ENCODE results near the gene CYLC1. TPM values are rescaled to one million over a fixed set of nuclear protein-coding genes. Genes with fewer than 3 reads are reported as not detected.

The CYLC1 gene
- total and polyA plus RNA-seq, 2 of the 8 experiments (the other 6 are each of a cell fraction or from before 2014, with no cell fraction given) = not detected

DNA sequence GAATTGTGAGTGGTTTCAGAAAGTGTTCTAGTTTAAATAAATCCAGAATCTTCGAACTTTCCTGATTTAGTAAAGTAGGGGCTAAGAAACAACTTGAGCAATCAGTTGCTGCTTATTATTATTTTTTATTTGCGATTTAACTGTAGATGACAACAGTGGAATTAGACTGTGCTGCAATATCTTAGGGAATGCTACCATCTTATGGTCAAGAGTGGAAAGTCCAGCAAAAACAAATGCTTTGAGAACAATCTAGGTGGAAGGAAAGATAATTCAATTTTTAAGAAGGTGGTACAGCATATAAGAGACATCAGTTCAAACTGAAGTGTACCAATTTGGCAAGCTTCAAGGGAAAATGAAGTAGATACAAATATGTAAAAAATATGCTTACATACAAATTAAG is 73.3 kb downstream of the CYLC1 start:
- Histone ChIP-seq H2BK5ac (ENCODE audit: low read depth, low read length) (no peak overlapping the region), H3K36me3 (ENCODE audit: control insufficient read depth in 2 of 4, insufficient read depth in 4 of 4, low read length in 3 of 4) (no peaks in the 10 kb centered on the region), H4K8ac (ENCODE audit: extremely low read depth, insufficient read depth, low read length) (no peak overlapping the region), H2BK120ac (replicated peaks; ENCODE audit: low read depth, low read length) (no peak overlapping the region), H3K27me3 (replicated peaks in 1 of 4; ENCODE audit: control insufficient read depth in 3 of 4, extremely low read depth in 1 of 4, insufficient read depth in 3 of 4, low read length in 3 of 4) (no peaks in the 10 kb centered on the region), H4K91ac (replicated peaks; ENCODE audit: insufficient read length, low read length) (no peak overlapping the region), H3K23ac (ENCODE audit: insufficient read length) (no peak overlapping the region), H3K4me1 (replicated peaks in 1 of 4; ENCODE audit: control insufficient read depth in 3 of 4, insufficient read depth in 4 of 4, low read length in 3 of 4) (no peaks in the 10 kb centered on the region), H4K20me1 (replicated peaks in 1 of 2; ENCODE audit: control insufficient read depth in 1 of 2, insufficient read depth in 2 of 2, low read length in 2 of 2) (no peaks in the 10 kb centered on the region), H3K14ac (ENCODE audit: insufficient read length) (no peak overlapping the region), H2AFZ (ENCODE audit: low read length) (no peak overlapping the region), H3K23me2 (ENCODE audit: low read depth, low read length) (no peaks in the 10 kb centered on the region), H3K79me2 (ENCODE audit: control insufficient read depth in 1 of 2, insufficient read depth in 2 of 2, low read length in 2 of 2) (no peaks in the 10 kb centered on the region), H3K27ac (ENCODE audit: low read depth, low read length) (no peak overlapping the region), H3K79me1 (ENCODE audit: low read depth, low read length) (no peaks in the 10 kb centered on the region), H3K4me3 (ENCODE audit: extremely low read depth in 1 of 4, insufficient read depth in 2 of 4, low read depth in 3 of 4, low read length in 4 of 4) (no peak overlapping the region), H3K18ac (ENCODE audit: extremely low read depth, low read length) (no peak overlapping the region), H3K56ac (replicated peaks; ENCODE audit: insufficient read length, low read depth, low read length) (no peak overlapping the region), H2AK5ac (ENCODE audit: low read depth, low read length) (no peak overlapping the region), H4K5ac (ENCODE audit: insufficient read length, low read depth, low read length) (no peak overlapping the region), H3K9me3 (ENCODE audit: insufficient read depth in 2 of 2, low read depth in 1 of 2, low read length in 1 of 2) (no peaks in the 10 kb centered on the region), H3K9ac (replicated peaks in 1 of 4; ENCODE audit: extremely low read depth in 1 of 4, low read depth in 3 of 4, low read length in 3 of 4) (no peak overlapping the region), H2BK15ac (ENCODE audit: low read length) (no peak overlapping the region), H3K4me2 (ENCODE audit: insufficient read depth in 1 of 2, low read depth in 2 of 2, low read length in 2 of 2) (no peak overlapping the region), H3K4ac (replicated peaks; ENCODE audit: insufficient read length, low read depth, low read length) (no peak overlapping the region), H2BK20ac (ENCODE audit: low read length) (no peak overlapping the region), H2BK12ac (ENCODE audit: low read depth, low read length) (no peak overlapping the region)
- ChIA-PET CTCF (ENCODE audit: partially characterized antibody) (interaction anchor here (1.2 to 1.6 kb wide), 3 partner anchors 10 to 163 kb away, joined by 3 to 5 read pairs (median 4); no protein-coding TSS in a partner anchor), POLR2A (ENCODE audit: partially characterized antibody) (no interaction called here)
- TF ChIP-seq CHD2 (IDR thresholded peaks at IDR 0.05; ENCODE audit: low read length) (no peak), RAD21 (IDR thresholded peaks at IDR 0.05 in 1 of 2, conservative IDR thresholded peaks at IDR 0.05 in 1 of 2; ENCODE audit: low read depth in 2 of 2, low read length in 2 of 2) (peak; percentile 50 to 55), CTBP2 (IDR thresholded peaks at IDR 0.05; ENCODE audit: borderline replicate concordance, insufficient read depth, insufficient read length, low read length) (no peak)
- TF ChIP-seq, protein P1, sequence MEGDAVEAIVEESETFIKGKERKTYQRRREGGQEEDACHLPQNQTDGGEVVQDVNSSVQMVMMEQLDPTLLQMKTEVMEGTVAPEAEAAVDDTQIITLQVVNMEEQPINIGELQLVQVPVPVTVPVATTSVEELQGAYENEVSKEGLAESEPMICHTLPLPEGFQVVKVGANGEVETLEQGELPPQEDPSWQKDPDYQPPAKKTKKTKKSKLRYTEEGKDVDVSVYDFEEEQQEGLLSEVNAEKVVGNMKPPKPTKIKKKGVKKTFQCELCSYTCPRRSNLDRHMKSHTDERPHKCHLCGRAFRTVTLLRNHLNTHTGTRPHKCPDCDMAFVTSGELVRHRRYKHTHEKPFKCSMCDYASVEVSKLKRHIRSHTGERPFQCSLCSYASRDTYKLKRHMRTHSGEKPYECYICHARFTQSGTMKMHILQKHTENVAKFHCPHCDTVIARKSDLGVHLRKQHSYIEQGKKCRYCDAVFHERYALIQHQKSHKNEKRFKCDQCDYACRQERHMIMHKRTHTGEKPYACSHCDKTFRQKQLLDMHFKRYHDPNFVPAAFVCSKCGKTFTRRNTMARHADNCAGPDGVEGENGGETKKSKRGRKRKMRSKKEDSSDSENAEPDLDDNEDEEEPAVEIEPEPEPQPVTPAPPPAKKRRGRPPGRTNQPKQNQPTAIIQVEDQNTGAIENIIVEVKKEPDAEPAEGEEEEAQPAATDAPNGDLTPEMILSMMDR (IDR thresholded peaks at IDR 0.05; ENCODE audit: control extremely low read depth in 1 of 3, insufficient read depth in 1 of 3, low read depth in 1 of 3, low read length in 3 of 3) = peak in 1 of 3 experiments; percentile 19; a peak in 1 of 4 replicates
- WGBS, 2 experiments (ENCODE audit: extremely low coverage in 1 of 2, insufficient coverage in 1 of 2, insufficient read length in 1 of 2, insufficient replicate concordance in 2 of 2, low coverage in 1 of 2, low lambda C conversion rate in 2 of 2, missing lambda C conversion rate in 1 of 2) = 84% methylated on average over 2 of the region's 2 CpGs; no CpG with 5 or more reads in 1 of the 2 experiments
- DNase-seq (ENCODE audit: low read depth in 1 of 2, low spot score in 2 of 2) (no peak), FAIRE-seq (no peak)
